GM19463 (cell line): ENCODE data around the gene INPP5F.
"Not testable (repeated sequence)": the region's sequence is repeated elsewhere in the genome, so short reads cannot be mapped to it uniquely, and the experiment has no call there.

Experiments
- ATAC-seq: cut with Tn5 transposase; IDR thresholded peaks from one replicate; pipeline ENCODE4 v1.9.1; 2021; ENCODE audit warnings: mild to moderate bottlenecking, moderate library complexity; ENCODE audit not compliant: unreplicated experiment

The INPP5F gene

GRCh38 chr10:119772334-119772733 is 46.5 kb downstream of the INPP5F start:
- no peak for ATAC-seq

- ATAC-seq, result not testable (repeated sequence)
Observed at GRCh38 chr10:119773041-119773440, 47.2 kb downstream of the INPP5F start.

GRCh38 chr10:119775529-119775928 is 49.7 kb downstream of the INPP5F start:
- ATAC-seq, result no peak

- ATAC-seq, result no peak
Observed at GRCh38 chr10:119776536-119776935, 50.7 kb downstream of the INPP5F start.

- ATAC-seq, result no peak
Observed at GRCh38 chr10:119777686-119778085, 51.8 kb downstream of the INPP5F start.

GRCh38 chr10:119778776-119779445 is 53.1 kb downstream of the INPP5F start:
- no peak for ATAC-seq

GRCh38 chr10:119780879-119781480 is 55.1 kb downstream of the INPP5F start:
- no peak for ATAC-seq

GRCh38 chr10:119781498-119781897 is 55.6 kb downstream of the INPP5F start:
- ATAC-seq, result no peak

GRCh38 chr10:119782981-119783664 is 57.3 kb downstream of the INPP5F start:
- ATAC-seq, result no peak

- no peak for ATAC-seq
Observed at GRCh38 chr10:119783665-119784027, 57.8 kb downstream of the INPP5F start.

- ATAC-seq, result no peak
Observed at GRCh38 chr10:119784340-119785067, 58.7 kb downstream of the INPP5F start.

- no peak for ATAC-seq
Observed at GRCh38 chr10:119786117-119786769, 60.4 kb downstream of the INPP5F start.

GRCh38 chr10:119795101-119795500 is 69.3 kb downstream of the INPP5F start:
- ATAC-seq, result not testable (repeated sequence)

GRCh38 chr10:119796039-119796438 is 70.2 kb downstream of the INPP5F start:
- no peak for ATAC-seq

- ATAC-seq, result no peak
Observed at GRCh38 chr10:119801176-119801575, 75.3 kb downstream of the INPP5F start.

- no peak for ATAC-seq
Observed at GRCh38 chr10:119801998-119802538, 76.2 kb downstream of the INPP5F start.

GRCh38 chr10:119803264-119803663 is 77.4 kb downstream of the INPP5F start:
- no peak for ATAC-seq

- no peak for ATAC-seq
Observed at GRCh38 chr10:119805702-119806230, 79.9 kb downstream of the INPP5F start.

GRCh38 chr10:119806334-119807130 is 80.7 kb downstream of the INPP5F start:
- ATAC-seq, result no peak
